GM12873 (cell line): ENCODE data around the gene PNP.

ENCODE experiments used
- TF ChIP-seq, protein P1 (sequence below): IDR thresholded peaks from 2 replicates; pipeline ENCODE4 v1.5.1; 2012; ENCODE audit warnings: low read depth, mild to moderate bottlenecking, moderate library complexity, low read length, control low read depth; ENCODE audit not compliant: insufficient read depth; ENCODE audit errors: missing control alignments

PNP gene

GRCh38 chr14:20440465-20440864, 28.7 kb upstream of the PNP start:
- TF ChIP-seq, protein P1, sequence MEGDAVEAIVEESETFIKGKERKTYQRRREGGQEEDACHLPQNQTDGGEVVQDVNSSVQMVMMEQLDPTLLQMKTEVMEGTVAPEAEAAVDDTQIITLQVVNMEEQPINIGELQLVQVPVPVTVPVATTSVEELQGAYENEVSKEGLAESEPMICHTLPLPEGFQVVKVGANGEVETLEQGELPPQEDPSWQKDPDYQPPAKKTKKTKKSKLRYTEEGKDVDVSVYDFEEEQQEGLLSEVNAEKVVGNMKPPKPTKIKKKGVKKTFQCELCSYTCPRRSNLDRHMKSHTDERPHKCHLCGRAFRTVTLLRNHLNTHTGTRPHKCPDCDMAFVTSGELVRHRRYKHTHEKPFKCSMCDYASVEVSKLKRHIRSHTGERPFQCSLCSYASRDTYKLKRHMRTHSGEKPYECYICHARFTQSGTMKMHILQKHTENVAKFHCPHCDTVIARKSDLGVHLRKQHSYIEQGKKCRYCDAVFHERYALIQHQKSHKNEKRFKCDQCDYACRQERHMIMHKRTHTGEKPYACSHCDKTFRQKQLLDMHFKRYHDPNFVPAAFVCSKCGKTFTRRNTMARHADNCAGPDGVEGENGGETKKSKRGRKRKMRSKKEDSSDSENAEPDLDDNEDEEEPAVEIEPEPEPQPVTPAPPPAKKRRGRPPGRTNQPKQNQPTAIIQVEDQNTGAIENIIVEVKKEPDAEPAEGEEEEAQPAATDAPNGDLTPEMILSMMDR, result no peak

DNA sequence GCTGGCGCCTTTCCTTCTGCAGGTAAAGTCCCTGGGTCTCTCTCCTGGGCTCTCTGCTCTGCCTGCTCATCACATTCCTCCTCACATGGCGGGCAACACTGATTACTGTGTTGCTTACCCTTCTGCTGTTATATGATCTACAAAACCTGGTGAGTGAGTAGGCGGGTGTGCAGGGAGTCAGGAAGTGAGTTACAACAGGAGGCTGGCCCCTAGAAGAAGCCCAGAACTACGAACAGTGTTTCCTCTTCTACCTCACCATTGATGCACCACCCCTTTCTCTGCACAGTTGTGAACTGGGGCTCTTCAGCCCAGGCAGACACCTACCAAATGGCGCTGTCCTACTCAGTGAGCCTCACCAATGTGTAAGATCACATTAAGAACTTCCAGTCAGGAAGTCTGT, 28.3 kb upstream of the PNP start:
- TF ChIP-seq, protein P1, result no peak

- TF ChIP-seq, protein P1, result no peak
These were observed 27.7 kb upstream of the PNP start for GRCh38 chr14:20441461-20441860.

GRCh38 chr14:20446889-20447288, 22.3 kb upstream of the PNP start:
- TF ChIP-seq, protein P1, result no peak

DNA sequence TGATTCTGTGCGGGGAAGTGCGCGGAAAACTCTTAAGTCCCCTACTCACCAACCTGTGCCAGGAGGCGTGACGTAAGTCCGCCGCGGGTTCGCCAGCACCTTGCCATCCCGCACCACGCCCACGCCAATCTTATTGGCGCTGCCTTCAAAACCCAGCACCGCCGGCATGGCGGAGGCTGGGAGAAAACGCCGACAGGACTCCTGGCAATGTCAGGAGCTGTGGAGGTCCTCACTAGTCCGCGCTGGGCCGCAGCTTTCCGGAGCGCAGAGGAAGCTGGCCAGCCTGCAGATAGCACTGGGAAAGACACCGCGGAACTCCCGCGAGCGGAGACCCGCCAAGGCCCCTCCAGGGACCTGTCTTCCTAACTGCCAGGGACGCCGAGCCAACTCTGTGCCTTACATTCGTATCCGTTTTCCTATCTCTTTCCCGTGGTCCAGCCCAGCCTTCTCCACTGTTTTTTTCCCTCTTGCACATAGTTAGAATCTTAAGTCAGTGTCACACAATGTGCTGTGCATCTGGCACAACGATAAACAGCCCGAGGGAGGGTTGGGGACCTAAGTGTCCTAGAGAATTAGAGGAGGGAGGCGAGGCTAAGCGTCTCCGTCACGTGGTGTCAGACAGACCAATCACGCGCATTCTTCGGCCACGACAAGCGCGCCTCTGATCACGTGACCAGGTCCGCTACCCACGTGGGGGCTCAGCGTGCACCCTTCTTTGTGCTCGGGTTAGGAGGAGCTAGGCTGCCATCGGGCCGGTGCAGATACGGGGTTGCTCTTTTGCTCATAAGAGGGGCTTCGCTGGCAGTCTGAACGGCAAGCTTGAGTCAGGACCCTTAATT, 14.5 kb upstream of the PNP start, which contains the start of the genes APEX1 and OSGEP:
Gene APEX1 (plus strand): TSS at position 711 of the 839 bp plus-strand sequence. CDS start 420 bp downstream, outside the sequence.
Gene OSGEP (minus strand): TSS at position 297 of the 839 bp plus-strand sequence. CDS start 129 bp downstream, at position 168.
- TF ChIP-seq, protein P1, result no peak

- TF ChIP-seq, protein P1, result no peak
These were observed 13.6 kb upstream of the PNP start for GRCh38 chr14:20455355-20456300.

GRCh38 chr14:20456971-20457370, 12.2 kb upstream of the PNP start:
- TF ChIP-seq, protein P1, result no peak
